Measurements from ENCODE around the gene IGFALS.

Gene IGFALS

GRCh38 chr16:1758923-1759322, 34.6 kb downstream of the IGFALS start:
- DNase-seq (ENCODE audit: low read depth), result no peak
- TF ChIP-seq CTCF (IDR thresholded peaks at IDR 0.05; ENCODE audit: low read depth, low read length, missing control alignments), result no peak
- H3K4me3 ChIP-seq (ENCODE audit: low read depth, low read length), result no peak overlapping the region

- no peak overlapping the region for H3K4me3 ChIP-seq (ENCODE audit: low read depth, low read length)
- DNase-seq (ENCODE audit: low read depth), result no peak
- no peak for TF ChIP-seq CTCF (IDR thresholded peaks at IDR 0.05; ENCODE audit: low read depth, low read length, missing control alignments)
Observed at GRCh38 chr16:1757714-1758461, 35.6 kb downstream of the IGFALS start.

- no peak for TF ChIP-seq CTCF (IDR thresholded peaks at IDR 0.05; ENCODE audit: low read depth, low read length, missing control alignments)
- no peak overlapping the region for H3K4me3 ChIP-seq (ENCODE audit: low read depth, low read length)
- DNase-seq (ENCODE audit: low read depth), result no peak
Observed at GRCh38 chr16:1754204-1754603, 39.3 kb downstream of the IGFALS start.

GRCh38 chr16:1752853-1753252, 40.7 kb downstream of the IGFALS start:
- TF ChIP-seq CTCF (IDR thresholded peaks at IDR 0.05; ENCODE audit: low read depth, low read length, missing control alignments), result no peak
- no peak overlapping the region for H3K4me3 ChIP-seq (ENCODE audit: low read depth, low read length)
- DNase-seq (ENCODE audit: low read depth), result no peak

- no peak for TF ChIP-seq CTCF (IDR thresholded peaks at IDR 0.05; ENCODE audit: low read depth, low read length, missing control alignments)
- H3K4me3 ChIP-seq (ENCODE audit: low read depth, low read length), result no peak overlapping the region
- DNase-seq (ENCODE audit: low read depth), result no peak
Observed at GRCh38 chr16:1751946-1752345, 41.6 kb downstream of the IGFALS start.

GRCh38 chr16:1749152-1750117, 44.1 kb downstream of the IGFALS start:
- no peak overlapping the region for H3K4me3 ChIP-seq (ENCODE audit: low read depth, low read length)
- no peak for TF ChIP-seq CTCF (IDR thresholded peaks at IDR 0.05; ENCODE audit: low read depth, low read length, missing control alignments)
- no peak for DNase-seq (ENCODE audit: low read depth)
